ENCODE measurements around the gene COMMD4. TPM values are rescaled to one million over a fixed set of nuclear protein-coding genes. Genes with fewer than 3 reads are reported as not detected.

Gene COMMD4
- total RNA-seq, 2 experiments from 2014 or later, result 123 to 133 TPM

Small RNA genes lying within 50 kb of the gene (microRNA-seq; reads per million reads assigned to microRNA genes)
- gene MIR631 (ENCODE audit: borderline replicate concordance), result not detected

Small RNA genes lying within 50 kb of the gene (small RNA-seq; reads per million reads assigned to genes)
- gene RN7SL327P, result not detected

Other genes starting within 250 kb of the COMMD4 start
- gene C15orf39, start 134.2 kb upstream of the COMMD4 start, total RNA-seq (2014; rRNA removed; shearing (Covaris generic)), result 19.7 and 26.5 TPM in 2 replicates
- gene C15orf39, start 134.2 kb upstream of the COMMD4 start, total RNA-seq (2022), result 39.6 and 50.2 TPM in 2 replicates
- gene GOLGA6C, start 77.7 kb upstream of the COMMD4 start, total RNA-seq (2014; rRNA removed; shearing (Covaris generic)), result 0.10 and 0.28 TPM in 2 replicates
- not detected in 2 replicates for gene GOLGA6C, start 77.7 kb upstream of the COMMD4 start, total RNA-seq (2022)
- not detected in 2 replicates for gene GOLGA6D, start 53.2 kb upstream of the COMMD4 start, total RNA-seq (2014; rRNA removed; shearing (Covaris generic))
- gene GOLGA6D, start 53.2 kb upstream of the COMMD4 start, total RNA-seq (2022), result not detected in 2 replicates
- 128 and 159 TPM in 2 replicates for gene NEIL1, start 11.0 kb downstream of the COMMD4 start, total RNA-seq (2014; rRNA removed; shearing (Covaris generic))
- gene NEIL1, start 11.0 kb downstream of the COMMD4 start, total RNA-seq (2022), result 99.5 and 105 TPM in 2 replicates
- gene MAN2C1, start 32.5 kb downstream of the COMMD4 start, total RNA-seq (2014; rRNA removed; shearing (Covaris generic)), result 98.8 and 113 TPM in 2 replicates
- 141 and 155 TPM in 2 replicates for gene MAN2C1, start 32.5 kb downstream of the COMMD4 start, total RNA-seq (2022)
- 38.4 and 44.2 TPM in 2 replicates for gene SIN3A, start 115.6 kb downstream of the COMMD4 start, total RNA-seq (2014; rRNA removed; shearing (Covaris generic))
- 103 and 112 TPM in 2 replicates for gene SIN3A, start 115.6 kb downstream of the COMMD4 start, total RNA-seq (2022)
- 12.5 and 16.5 TPM in 2 replicates for gene PTPN9, start 243.3 kb downstream of the COMMD4 start, total RNA-seq (2014; rRNA removed; shearing (Covaris generic))
- 38.5 and 39.2 TPM in 2 replicates for gene PTPN9, start 243.3 kb downstream of the COMMD4 start, total RNA-seq (2022)

Data from OCI-LY7 (cell line).